Ishikawa (cell line): ENCODE data around the gene FAM83F.

Source experiments
- CEBPB ChIP-seq: IDR thresholded peaks from 2 replicates; pipeline ENCODE4 v1.6.1; 2012
- CREB1 ChIP-seq: IDR thresholded peaks from 2 replicates; pipeline ENCODE4 v1.6.1; 2012; ENCODE audit warnings: low read depth
- EGR1 ChIP-seq: IDR thresholded peaks from 2 replicates; pipeline ENCODE4 v1.6.1; 2012
- EP300 ChIP-seq: IDR thresholded peaks from 2 replicates; pipeline ENCODE4 v1.6.1; 2012; ENCODE audit warnings: borderline replicate concordance
- FOXM1 ChIP-seq: IDR thresholded peaks from 2 replicates; pipeline ENCODE4 v1.6.1; 2012; ENCODE audit warnings: low read depth, borderline replicate concordance
- NFIC ChIP-seq: IDR thresholded peaks from 2 replicates; pipeline ENCODE4 v1.6.1; 2012
- RAD21 ChIP-seq: IDR thresholded peaks from 2 replicates; pipeline ENCODE4 v1.6.1; 2012; ENCODE audit warnings: low read depth
- TAF1 ChIP-seq: IDR thresholded peaks from 2 replicates; pipeline ENCODE4 v1.6.1; 2012; ENCODE audit warnings: low read depth, mild to moderate bottlenecking
- TCF12 ChIP-seq: IDR thresholded peaks from 2 replicates; pipeline ENCODE4 v1.6.1; 2012; ENCODE audit warnings: low read depth
- TEAD4 ChIP-seq: IDR thresholded peaks from 2 replicates; pipeline ENCODE4 v1.6.1; 2012
- YY1 ChIP-seq: IDR thresholded peaks from 2 replicates; pipeline ENCODE4 v1.6.1; 2012; ENCODE audit warnings: low read depth
- ZBTB7A ChIP-seq: IDR thresholded peaks from 2 replicates; pipeline ENCODE4 v1.6.1; 2012; ENCODE audit warnings: low read depth
- TF ChIP-seq, protein P1 (sequence below): IDR thresholded peaks from 2 replicates; pipeline ENCODE4 v1.6.1; 2012; ENCODE audit warnings: low read depth, mild to moderate bottlenecking
- TF ChIP-seq, protein P2 (sequence below): IDR thresholded peaks from 2 replicates; pipeline ENCODE4 v1.6.1; 2012
- TF ChIP-seq, protein P3 (sequence below): IDR thresholded peaks from 2 replicates; pipeline ENCODE4 v1.6.1; 2012

Gene FAM83F

DNA sequence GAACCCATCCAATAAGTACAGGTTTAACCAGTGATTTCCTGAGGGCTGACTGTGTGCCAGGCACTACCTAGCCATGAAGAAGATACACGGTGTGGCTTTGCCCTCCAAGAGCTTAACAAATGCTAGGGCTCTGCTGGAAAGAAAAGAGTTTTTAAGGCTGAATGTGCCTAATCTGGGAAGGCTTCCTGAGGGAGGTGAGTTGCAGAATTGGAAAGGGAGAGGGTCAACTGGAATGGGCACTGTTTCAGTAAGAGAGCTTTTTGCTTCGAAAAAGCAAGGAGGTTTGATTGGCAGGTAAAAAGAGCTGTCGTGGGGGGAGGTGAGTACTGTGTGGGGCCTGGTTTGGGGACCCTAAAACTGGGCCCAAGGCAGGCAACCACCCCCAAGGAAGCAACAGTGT, 2.7 kb downstream of the FAM83F start:
- TF ChIP-seq FOXM1 (no peak), ZBTB7A (no peak), TCF12 (no peak), EGR1 (no peak), RAD21 (no peak), EP300 (no peak), YY1 (no peak), TAF1 (no peak)
- TF ChIP-seq, protein P1, sequence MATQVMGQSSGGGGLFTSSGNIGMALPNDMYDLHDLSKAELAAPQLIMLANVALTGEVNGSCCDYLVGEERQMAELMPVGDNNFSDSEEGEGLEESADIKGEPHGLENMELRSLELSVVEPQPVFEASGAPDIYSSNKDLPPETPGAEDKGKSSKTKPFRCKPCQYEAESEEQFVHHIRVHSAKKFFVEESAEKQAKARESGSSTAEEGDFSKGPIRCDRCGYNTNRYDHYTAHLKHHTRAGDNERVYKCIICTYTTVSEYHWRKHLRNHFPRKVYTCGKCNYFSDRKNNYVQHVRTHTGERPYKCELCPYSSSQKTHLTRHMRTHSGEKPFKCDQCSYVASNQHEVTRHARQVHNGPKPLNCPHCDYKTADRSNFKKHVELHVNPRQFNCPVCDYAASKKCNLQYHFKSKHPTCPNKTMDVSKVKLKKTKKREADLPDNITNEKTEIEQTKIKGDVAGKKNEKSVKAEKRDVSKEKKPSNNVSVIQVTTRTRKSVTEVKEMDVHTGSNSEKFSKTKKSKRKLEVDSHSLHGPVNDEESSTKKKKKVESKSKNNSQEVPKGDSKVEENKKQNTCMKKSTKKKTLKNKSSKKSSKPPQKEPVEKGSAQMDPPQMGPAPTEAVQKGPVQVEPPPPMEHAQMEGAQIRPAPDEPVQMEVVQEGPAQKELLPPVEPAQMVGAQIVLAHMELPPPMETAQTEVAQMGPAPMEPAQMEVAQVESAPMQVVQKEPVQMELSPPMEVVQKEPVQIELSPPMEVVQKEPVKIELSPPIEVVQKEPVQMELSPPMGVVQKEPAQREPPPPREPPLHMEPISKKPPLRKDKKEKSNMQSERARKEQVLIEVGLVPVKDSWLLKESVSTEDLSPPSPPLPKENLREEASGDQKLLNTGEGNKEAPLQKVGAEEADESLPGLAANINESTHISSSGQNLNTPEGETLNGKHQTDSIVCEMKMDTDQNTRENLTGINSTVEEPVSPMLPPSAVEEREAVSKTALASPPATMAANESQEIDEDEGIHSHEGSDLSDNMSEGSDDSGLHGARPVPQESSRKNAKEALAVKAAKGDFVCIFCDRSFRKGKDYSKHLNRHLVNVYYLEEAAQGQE = no peak
- TF ChIP-seq, protein P2, sequence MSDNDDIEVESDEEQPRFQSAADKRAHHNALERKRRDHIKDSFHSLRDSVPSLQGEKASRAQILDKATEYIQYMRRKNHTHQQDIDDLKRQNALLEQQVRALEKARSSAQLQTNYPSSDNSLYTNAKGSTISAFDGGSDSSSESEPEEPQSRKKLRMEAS = no peak

DNA sequence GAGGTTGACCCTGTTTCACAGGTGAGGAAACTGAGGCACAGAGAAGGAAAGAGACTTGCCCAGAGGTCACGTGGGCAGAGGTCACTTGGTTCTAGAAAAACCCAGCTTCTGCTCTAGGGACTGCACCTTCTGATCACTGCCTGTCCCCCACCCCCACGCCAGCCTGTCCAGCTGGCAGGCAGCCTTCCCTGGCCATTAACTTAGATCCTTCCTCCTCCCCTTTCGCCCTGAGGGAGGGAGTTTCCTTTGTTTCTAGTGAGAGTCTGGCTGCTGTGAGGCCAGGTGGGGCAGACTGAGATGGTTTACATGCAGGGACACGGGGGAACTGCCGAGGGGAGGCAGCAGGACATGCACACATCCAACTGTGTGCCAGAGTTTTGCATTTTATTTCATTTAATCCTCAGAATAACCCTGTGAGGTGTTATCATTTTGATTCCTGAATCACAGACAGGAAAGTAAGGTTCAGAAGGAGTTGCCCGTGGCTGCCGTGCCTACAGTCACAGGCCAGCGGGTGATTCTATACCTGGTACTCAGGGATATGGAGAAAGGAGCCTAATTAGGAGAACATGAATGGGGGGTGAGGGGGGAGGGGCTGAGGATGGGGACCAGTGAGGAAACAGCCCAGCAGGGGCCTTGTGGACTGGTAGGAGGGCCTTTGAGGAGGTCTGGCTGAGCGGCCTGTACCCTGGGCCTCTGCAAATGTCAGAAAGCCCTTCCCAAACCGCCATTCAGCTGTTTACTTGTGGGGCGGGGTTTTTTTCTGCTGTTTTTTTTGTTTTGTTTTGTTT, 3.4 kb downstream of the FAM83F start:
- TF ChIP-seq TEAD4 = no peak
- TF ChIP-seq NFIC = peak; percentile 42; the same call in 1 of the 2 replicates

GRCh38 chr22:39999144-39999757, 4.5 kb downstream of the FAM83F start:
- TF ChIP-seq RAD21 (no peak), YY1 (no peak), TEAD4 (no peak), FOXM1 (no peak), ZBTB7A (no peak), CEBPB (no peak), EP300 (no peak), CREB1 (no peak), EGR1 (no peak), NFIC (no peak)
- TF ChIP-seq, protein P3, sequence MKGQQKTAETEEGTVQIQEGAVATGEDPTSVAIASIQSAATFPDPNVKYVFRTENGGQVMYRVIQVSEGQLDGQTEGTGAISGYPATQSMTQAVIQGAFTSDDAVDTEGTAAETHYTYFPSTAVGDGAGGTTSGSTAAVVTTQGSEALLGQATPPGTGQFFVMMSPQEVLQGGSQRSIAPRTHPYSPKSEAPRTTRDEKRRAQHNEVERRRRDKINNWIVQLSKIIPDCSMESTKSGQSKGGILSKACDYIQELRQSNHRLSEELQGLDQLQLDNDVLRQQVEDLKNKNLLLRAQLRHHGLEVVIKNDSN = no peak
- TF ChIP-seq, protein P2 = no peak
- TF ChIP-seq, protein P1 = no peak

GRCh38 chr22:40000171-40000570, 5.4 kb downstream of the FAM83F start:
- TF ChIP-seq TAF1 (no peak), YY1 (no peak), ZBTB7A (no peak), RAD21 (no peak), NFIC (no peak)

- TF ChIP-seq, protein P3 = no peak
Measured at GRCh38 chr22:40001106-40001505, 6.4 kb downstream of the FAM83F start.

DNA sequence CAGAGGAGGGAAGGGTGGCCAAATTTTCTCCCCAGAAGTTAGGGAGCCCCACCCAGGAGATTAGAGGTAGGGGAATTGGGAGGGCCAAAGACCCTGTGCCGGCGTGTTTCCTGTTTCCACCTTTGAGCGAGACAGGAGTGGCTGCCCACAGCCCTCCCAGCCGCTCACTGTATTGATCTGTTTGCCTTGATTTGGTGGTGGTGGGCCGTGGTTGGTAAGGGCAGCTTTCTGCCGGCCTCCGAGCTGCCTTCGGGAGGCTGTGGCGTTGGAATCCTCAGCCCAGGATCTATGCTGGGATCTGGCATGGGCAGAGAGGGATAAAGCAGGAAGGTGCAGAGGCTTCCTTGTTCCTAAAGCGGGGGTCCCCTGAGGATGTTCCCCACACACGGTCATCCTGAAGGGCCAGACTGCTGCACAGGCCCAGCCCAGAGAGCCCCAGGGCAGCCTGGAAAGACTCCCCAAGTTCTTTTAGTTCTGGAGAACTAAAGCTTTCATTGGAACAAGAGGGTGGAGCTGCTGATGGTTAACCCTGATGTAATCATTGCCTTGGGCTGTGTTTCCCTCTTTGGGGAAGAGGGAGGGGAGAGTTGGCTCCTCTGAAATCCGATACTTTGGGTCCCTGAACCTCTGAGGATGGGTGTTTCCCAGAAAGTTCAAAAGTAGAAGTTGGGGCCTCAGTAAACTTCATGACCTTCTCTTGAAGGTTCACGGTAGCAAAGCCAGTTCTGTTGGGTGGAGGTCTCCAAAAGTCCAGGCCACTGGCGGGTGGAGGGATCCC, 7.2 kb downstream of the FAM83F start:
- TF ChIP-seq YY1 (no peak), CEBPB (no peak), TAF1 (no peak), RAD21 (no peak), FOXM1 (no peak), EGR1 (no peak), EP300 (no peak), CREB1 (no peak), TCF12 (no peak), NFIC (no peak), ZBTB7A (no peak), TEAD4 (no peak)
- TF ChIP-seq, protein P1 = no peak
- TF ChIP-seq, protein P3 = no peak
- TF ChIP-seq, protein P2 = no peak
